Trophoblast cell (in vitro differentiated cells and primary cell): ENCODE measurements around the gene PDAP1.

Experiments used
- DNase-seq, 2 donors: peaks; one replicate each; pipeline ENCODE4 v3.0.0-alpha.2; 2016
- H2AFZ ChIP-seq: 2 replicates; pipeline ENCODE4 v1.6.1; 2013; ENCODE audit warnings: low read length, moderate library complexity, mild to moderate bottlenecking; ENCODE audit not compliant: insufficient read depth, poor library complexity
- H2AK5ac ChIP-seq: 2 replicates; pipeline ENCODE4 v1.6.1; 2013; ENCODE audit warnings: mild to moderate bottlenecking, low read length
- H2BK120ac ChIP-seq: 2 replicates; pipeline ENCODE4 v1.6.1; 2013; ENCODE audit warnings: low read length, mild to moderate bottlenecking, moderate library complexity; ENCODE audit not compliant: insufficient read depth, poor library complexity
- H2BK12ac ChIP-seq: 2 replicates; pipeline ENCODE4 v1.6.1; 2013; ENCODE audit warnings: mild to moderate bottlenecking, low read length, moderate library complexity
- H2BK5ac ChIP-seq: 2 replicates; pipeline ENCODE4 v1.6.1; 2013; ENCODE audit warnings: low read length, low read depth, moderate library complexity, mild to moderate bottlenecking; ENCODE audit not compliant: poor library complexity
- H3K14ac ChIP-seq: 2 replicates; pipeline ENCODE4 v1.6.1; 2013; ENCODE audit warnings: mild to moderate bottlenecking, low read length
- H3K18ac ChIP-seq: 2 replicates; pipeline ENCODE4 v1.6.1; 2013; ENCODE audit warnings: mild to moderate bottlenecking, low read length
- H3K23ac ChIP-seq: 2 replicates; pipeline ENCODE4 v1.6.1; 2013; ENCODE audit warnings: low read length
- H3K27ac ChIP-seq: 2 replicates; pipeline ENCODE4 v1.5.1; 2013; ENCODE audit warnings: low read depth, mild to moderate bottlenecking, inconsistent platforms, low read length, moderate library complexity
- H3K27me3 ChIP-seq: 2 replicates; pipeline ENCODE4 v1.6.1; 2013; ENCODE audit warnings: inconsistent platforms, mild to moderate bottlenecking, low read length, moderate library complexity; ENCODE audit not compliant: insufficient read depth
- H3K36me3 ChIP-seq, 2 experiments: 1 replicate in 1 of 2; 2 replicates in 1 of 2; pipeline ENCODE4 v1.6.1; 2013; ENCODE audit warnings: low read length in 2 of 2, mild to moderate bottlenecking in 2 of 2, moderate library complexity in 1 of 2; ENCODE audit not compliant: insufficient read depth in 2 of 2, control insufficient read depth in 1 of 2
- H3K4ac ChIP-seq: 2 replicates; pipeline ENCODE4 v1.6.1; 2013; ENCODE audit warnings: low read depth, mild to moderate bottlenecking, low read length, moderate library complexity
- H3K4me1 ChIP-seq, 2 experiments: 1 replicate in 1 of 2; 2 replicates in 1 of 2; pipeline ENCODE4 v1.6.1; 2013; ENCODE audit warnings: low read length in 2 of 2, mild to moderate bottlenecking in 2 of 2, moderate library complexity in 1 of 2; ENCODE audit not compliant: insufficient read depth in 2 of 2, control insufficient read depth in 1 of 2
- H3K4me2 ChIP-seq: 2 replicates; pipeline ENCODE4 v1.6.1; 2013; ENCODE audit warnings: inconsistent platforms, mild to moderate bottlenecking, low read length, moderate library complexity
- H3K4me3 ChIP-seq: 2 replicates; pipeline ENCODE4 v1.5.1; 2013; ENCODE audit warnings: mild to moderate bottlenecking, low read depth, low read length, inconsistent platforms
- H3K79me1 ChIP-seq: one replicate; pipeline ENCODE4 v1.6.1; 2013; ENCODE audit warnings: low read length
- H3K79me2 ChIP-seq: 2 replicates; pipeline ENCODE4 v1.6.1; 2013; ENCODE audit warnings: low read length, mild to moderate bottlenecking; ENCODE audit not compliant: control insufficient read depth, insufficient read depth, poor library complexity
- H3K9ac ChIP-seq: 2 replicates; pipeline ENCODE4 v1.6.1; 2013; ENCODE audit warnings: mild to moderate bottlenecking, low read length
- H3K9me3 ChIP-seq: 2 replicates; pipeline ENCODE4 v1.6.1; 2013; ENCODE audit warnings: low read depth, mild to moderate bottlenecking, control low read depth, inconsistent platforms, low read length; ENCODE audit not compliant: insufficient read depth
- H4K12ac ChIP-seq: 2 replicates; pipeline ENCODE4 v1.6.1; 2013; ENCODE audit warnings: low read depth, mild to moderate bottlenecking, low read length, moderate library complexity
- H4K8ac ChIP-seq: 2 replicates; pipeline ENCODE4 v1.6.1; 2013; ENCODE audit warnings: low read depth, mild to moderate bottlenecking, low read length, moderate library complexity
- H4K91ac ChIP-seq: one replicate; pipeline ENCODE4 v1.6.1; 2013; ENCODE audit warnings: low read depth, mild to moderate bottlenecking, low read length, moderate library complexity
- WGBS: extraction: QIAGEN DNeasy Blood & Tissue Kit; methylation state at CpG from one replicate; pipeline ENCODE4 v1.1.7; 2013; ENCODE audit warnings: missing lambda C conversion rate; ENCODE audit not compliant: insufficient read length, insufficient coverage; ENCODE audit errors: extremely low coverage; 5-methylcytosine and 5-hydroxymethylcytosine counted together

The PDAP1 gene

DNA sequence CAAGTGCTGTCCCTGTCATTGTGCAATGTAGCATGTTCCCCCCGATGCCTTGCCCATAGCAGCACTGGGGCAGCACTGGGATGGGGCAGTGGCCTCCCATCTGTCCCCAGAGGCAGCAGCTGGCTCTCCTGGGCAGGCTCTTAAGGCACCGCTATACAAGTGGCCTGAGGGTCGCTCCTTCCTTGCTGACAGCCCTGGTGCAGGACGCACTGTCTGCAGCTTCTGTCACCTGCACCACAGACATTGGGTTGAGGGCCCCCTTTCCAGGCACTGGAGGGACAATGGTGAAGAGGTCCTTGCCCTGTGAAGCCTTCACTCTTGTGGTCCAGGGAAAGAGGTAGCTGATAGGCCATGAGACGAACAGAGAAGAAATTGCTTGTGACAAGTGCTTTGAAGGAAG, 40.9 kb upstream of the PDAP1 start:
- Histone ChIP-seq H3K79me2 (no peaks in the 10 kb centered on the region), H3K27ac (no peak overlapping the region), H3K18ac (no peak overlapping the region), H3K14ac (no peak overlapping the region), H4K12ac (no peak overlapping the region), H3K4ac (no peak overlapping the region), H3K9ac (no peak overlapping the region), H3K79me1 (no peaks in the 10 kb centered on the region), H3K9me3 (peaks cover 6% of the 10 kb centered on the region), H3K23ac (no peak overlapping the region), H2AFZ (no peak overlapping the region), H4K91ac (no peak overlapping the region), H3K27me3 (no peaks in the 10 kb centered on the region), H3K36me3 (peaks cover 83 to 88% of the 10 kb centered on the region in 2 experiments), H2BK12ac (no peak overlapping the region), H3K4me2 (no peak overlapping the region), H3K4me3 (no peak overlapping the region), H2AK5ac (no peak overlapping the region), H3K4me1 (no peaks in the 10 kb centered on the region), H4K8ac (no peak overlapping the region), H2BK120ac (no peak overlapping the region), H2BK5ac (no peak overlapping the region)
- DNase-seq: no peak
- WGBS: no CpG with 5 or more reads among the region's 5 CpGs

DNA sequence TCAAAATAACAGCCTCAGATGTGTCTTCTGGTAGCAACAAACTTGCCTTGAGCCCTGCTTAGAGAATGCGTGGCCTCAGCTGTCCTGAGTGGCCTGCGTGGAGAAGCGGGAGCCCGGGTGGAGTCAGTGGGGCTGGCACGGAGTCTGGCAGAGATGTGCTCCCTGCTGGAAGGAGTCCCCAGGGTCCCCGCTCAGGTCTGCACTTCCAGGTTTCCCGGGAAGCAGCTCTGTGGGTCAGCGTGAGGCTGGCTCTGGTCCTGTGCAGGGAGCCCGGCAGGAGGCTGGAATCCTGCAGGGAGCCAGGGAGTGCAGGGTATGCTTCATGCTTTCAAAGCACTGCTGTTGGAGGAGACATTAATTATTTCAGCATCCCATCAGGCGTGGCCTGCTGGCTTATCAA, 40.5 kb upstream of the PDAP1 start:
- Histone ChIP-seq H3K9me3 (peaks cover 6% of the 10 kb centered on the region), H2BK12ac (no peak overlapping the region), H3K27ac (no peak overlapping the region), H2AK5ac (no peak overlapping the region), H3K79me1 (peaks cover 1% of the 10 kb centered on the region), H2AFZ (no peak overlapping the region), H3K4me2 (no peak overlapping the region), H3K4me3 (no peak overlapping the region), H3K79me2 (no peaks in the 10 kb centered on the region), H3K4me1 (peaks cover 0 to under 1% of the 10 kb centered on the region in 2 experiments), H4K12ac (no peak overlapping the region), H3K36me3 (peaks cover 80 to 85% of the 10 kb centered on the region in 2 experiments), H3K14ac (no peak overlapping the region), H3K4ac (no peak overlapping the region), H4K91ac (no peak overlapping the region), H3K27me3 (no peaks in the 10 kb centered on the region), H3K18ac (no peak overlapping the region), H2BK120ac (no peak overlapping the region), H3K9ac (no peak overlapping the region), H2BK5ac (no peak overlapping the region), H4K8ac (no peak overlapping the region), H3K23ac (no peak overlapping the region)
- no peak for DNase-seq
- no CpG with 5 or more reads among the region's 10 CpGs for WGBS

DNA sequence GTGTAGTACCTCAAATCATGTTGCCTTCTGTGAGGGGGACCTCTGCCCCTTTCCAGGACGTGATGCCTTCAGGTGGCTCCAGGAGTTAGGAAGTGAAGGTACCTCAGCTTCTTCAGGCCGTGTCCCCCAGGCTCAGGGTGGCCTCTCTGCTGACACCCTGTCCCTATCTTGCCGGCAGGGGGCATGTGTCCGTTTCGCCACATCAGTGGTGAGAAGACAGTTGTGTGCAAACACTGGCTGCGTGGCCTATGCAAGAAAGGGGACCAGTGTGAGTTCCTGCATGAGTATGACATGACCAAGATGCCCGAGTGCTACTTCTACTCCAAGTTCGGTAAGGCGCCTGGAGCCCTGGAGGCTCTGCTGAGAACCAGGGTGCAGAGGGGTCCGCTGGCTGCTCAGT, 39.5 kb upstream of the PDAP1 start:
- Histone ChIP-seq H3K18ac (no peak overlapping the region), H3K4ac (no peak overlapping the region), H3K9ac (no peak overlapping the region), H4K12ac (no peak overlapping the region), H3K79me1 (peaks cover 2% of the 10 kb centered on the region), H3K9me3 (peaks cover 6% of the 10 kb centered on the region), H3K4me3 (no peak overlapping the region), H2BK5ac (no peak overlapping the region), H4K91ac (no peak overlapping the region), H4K8ac (no peak overlapping the region), H2AK5ac (no peak overlapping the region), H2BK120ac (no peak overlapping the region), H3K79me2 (no peaks in the 10 kb centered on the region), H3K27ac (no peak overlapping the region), H2BK12ac (no peak overlapping the region), H3K23ac (no peak overlapping the region), H3K27me3 (no peaks in the 10 kb centered on the region), H3K4me2 (no peak overlapping the region), H2AFZ (no peak overlapping the region), H3K14ac (no peak overlapping the region), H3K36me3 (peaks cover 73 to 79% of the 10 kb centered on the region in 2 experiments), H3K4me1 (peaks cover 0 to 2% of the 10 kb centered on the region in 2 experiments)
- DNase-seq: peak; percentile 22 to 66
- no CpG with 5 or more reads among the region's 10 CpGs for WGBS

DNA sequence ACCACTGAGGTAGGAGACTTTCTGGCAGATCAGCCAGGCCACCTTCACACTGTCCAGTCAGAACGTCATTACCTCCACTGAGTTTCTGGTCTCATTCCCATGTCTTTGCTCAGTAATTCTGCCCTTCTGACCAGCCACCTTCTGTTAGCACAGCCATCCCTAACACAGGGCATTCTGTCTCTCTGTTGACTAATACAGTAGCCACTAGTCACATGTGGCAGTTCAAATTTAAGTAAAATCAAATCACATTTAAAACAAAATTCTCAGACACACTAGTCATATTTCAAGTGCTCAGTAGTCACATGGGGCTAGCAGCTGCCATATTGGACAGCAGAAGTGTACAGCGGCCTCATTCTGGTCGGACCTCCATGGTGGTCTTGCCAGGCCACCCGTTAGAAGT, 37.7 kb upstream of the PDAP1 start:
- Histone ChIP-seq H3K4ac (no peak overlapping the region), H3K79me1 (peaks cover 2% of the 10 kb centered on the region), H4K91ac (no peak overlapping the region), H2AFZ (no peak overlapping the region), H3K36me3 (peaks cover 58 to 67% of the 10 kb centered on the region in 2 experiments), H2BK12ac (no peak overlapping the region), H4K8ac (no peak overlapping the region), H3K4me3 (no peak overlapping the region), H4K12ac (no peak overlapping the region), H3K14ac (no peak overlapping the region), H3K27me3 (no peaks in the 10 kb centered on the region), H3K4me1 (peaks cover 0 to 4% of the 10 kb centered on the region in 2 experiments), H3K18ac (no peak overlapping the region), H2BK5ac (no peak overlapping the region), H3K9ac (no peak overlapping the region), H3K9me3 (no peaks in the 10 kb centered on the region), H3K27ac (no peak overlapping the region), H3K23ac (no peak overlapping the region), H3K4me2 (no peak overlapping the region), H2AK5ac (no peak overlapping the region), H2BK120ac (no peak overlapping the region), H3K79me2 (no peaks in the 10 kb centered on the region)
- WGBS: no CpG with 5 or more reads among the region's 4 CpGs
- no peak for DNase-seq
